ENCODE measurements around the gene FNDC11.

GRCh38 chr20:63539092-63539430, 14.9 kb upstream of the FNDC11 start:
- TF ChIP-seq CTCF (IDR thresholded peaks at IDR 0.05; ENCODE audit: insufficient read depth, low read length) = no peak
- no peak for TF ChIP-seq GABPA (IDR thresholded peaks at IDR 0.05; ENCODE audit: low read depth)
- TF ChIP-seq POLR2AphosphoS5 (IDR thresholded peaks at IDR 0.05; ENCODE audit: low read depth) = no peak
- no peak for TF ChIP-seq SPI1 (IDR thresholded peaks at IDR 0.05; ENCODE audit: borderline replicate concordance, low read depth)
